OCI-LY3 (cell line): ENCODE results near the gene TDRD9.

Source experiments
- H2AFZ ChIP-seq: fragments of 200-600, 300-600 bp; shearing (Covaris generic); 2 replicates; pipeline ENCODE4 v1.6.0; 2014; ENCODE audit warnings: antibody characterized with exemption, low read depth, low read length
- H3K27ac ChIP-seq: fragments of 200-600, 300-600 bp; sonication (generic); 2 replicates; pipeline ENCODE4 v1.5.1; 2014; ENCODE audit warnings: mild to moderate bottlenecking, low read length, moderate library complexity, mixed read lengths
- H3K27me3 ChIP-seq: fragments of 200-600, 300-600 bp; sonication (generic); 2 replicates; pipeline ENCODE4 v1.6.1; 2014; ENCODE audit warnings: low read depth, low read length, mixed read lengths
- H3K36me3 ChIP-seq: fragments of 200-600, 300-600 bp; sonication (generic); replicated peaks from 2 replicates; pipeline ENCODE3; 2014; ENCODE audit warnings: low read depth, low read length, mixed read lengths
- H3K4me1 ChIP-seq: fragments of 300-600, 200-600 bp; sonication (generic); 2 replicates; pipeline ENCODE4 v1.6.1; 2014; ENCODE audit warnings: low read length, mixed read lengths
- H3K4me2 ChIP-seq: fragments of 200-600, 300-600 bp; sonication (generic); 2 replicates; pipeline ENCODE4 v1.6.1; 2014; ENCODE audit warnings: low read length, mixed read lengths
- H3K4me3 ChIP-seq: fragments of 300-600, 200-600 bp; sonication (generic); 2 replicates; pipeline ENCODE4 v1.5.1; 2014; ENCODE audit warnings: antibody characterized with exemption, mild to moderate bottlenecking, low read length, moderate library complexity
- H3K79me2 ChIP-seq: fragments of 300-600, 200-600 bp; shearing (Covaris generic); 2 replicates; pipeline ENCODE4 v1.6.1; 2014; ENCODE audit warnings: mild to moderate bottlenecking, low read length, mixed read lengths
- H3K9ac ChIP-seq: fragments of 300-600, 200-600 bp; shearing (Covaris generic); 2 replicates; pipeline ENCODE4 v1.6.0; 2014; ENCODE audit warnings: mild to moderate bottlenecking, low read length, moderate library complexity
- H3K9me3 ChIP-seq: fragments of 200-600, 300-600 bp; shearing (Covaris generic); 2 replicates; pipeline ENCODE4 v1.6.1; 2014; ENCODE audit warnings: low read length, mixed read lengths; ENCODE audit not compliant: insufficient read depth
- H4K20me1 ChIP-seq: fragments of 200-600, 300-600 bp; sonication (generic); 2 replicates; pipeline ENCODE4 v1.6.1; 2016; ENCODE audit warnings: low read length, mixed read lengths; ENCODE audit not compliant: insufficient read depth
- EZH2phosphoT487 ChIP-seq: fragments of 200-600 bp; shearing (Covaris generic); IDR thresholded peaks from 2 replicates; pipeline ENCODE4 v1.6.1; 2018; ENCODE audit warnings: antibody characterized with exemption, mixed run types, low read depth
- TF ChIP-seq, protein P1 (sequence below): fragments of 200-600, 300-600 bp; sonication (generic); IDR thresholded peaks from 2 replicates; pipeline ENCODE4 v1.5.1; 2014; ENCODE audit warnings: antibody characterized with exemption, low read length, low read depth

TDRD9 gene

GRCh38 chr14:104019806-104020205, 91.5 kb downstream of the TDRD9 start:
- H3K9ac ChIP-seq = no peak overlapping the region
- no peak overlapping the region for H2AFZ ChIP-seq
- H3K4me2 ChIP-seq = no peak overlapping the region
- H3K27ac ChIP-seq = no peak overlapping the region
- H3K27me3 ChIP-seq = peaks cover 9% of the 10 kb centered on the region; the same call in 1 of the 2 replicates
- no peaks in the 10 kb centered on the region for H3K36me3 ChIP-seq
- TF ChIP-seq, protein P1, sequence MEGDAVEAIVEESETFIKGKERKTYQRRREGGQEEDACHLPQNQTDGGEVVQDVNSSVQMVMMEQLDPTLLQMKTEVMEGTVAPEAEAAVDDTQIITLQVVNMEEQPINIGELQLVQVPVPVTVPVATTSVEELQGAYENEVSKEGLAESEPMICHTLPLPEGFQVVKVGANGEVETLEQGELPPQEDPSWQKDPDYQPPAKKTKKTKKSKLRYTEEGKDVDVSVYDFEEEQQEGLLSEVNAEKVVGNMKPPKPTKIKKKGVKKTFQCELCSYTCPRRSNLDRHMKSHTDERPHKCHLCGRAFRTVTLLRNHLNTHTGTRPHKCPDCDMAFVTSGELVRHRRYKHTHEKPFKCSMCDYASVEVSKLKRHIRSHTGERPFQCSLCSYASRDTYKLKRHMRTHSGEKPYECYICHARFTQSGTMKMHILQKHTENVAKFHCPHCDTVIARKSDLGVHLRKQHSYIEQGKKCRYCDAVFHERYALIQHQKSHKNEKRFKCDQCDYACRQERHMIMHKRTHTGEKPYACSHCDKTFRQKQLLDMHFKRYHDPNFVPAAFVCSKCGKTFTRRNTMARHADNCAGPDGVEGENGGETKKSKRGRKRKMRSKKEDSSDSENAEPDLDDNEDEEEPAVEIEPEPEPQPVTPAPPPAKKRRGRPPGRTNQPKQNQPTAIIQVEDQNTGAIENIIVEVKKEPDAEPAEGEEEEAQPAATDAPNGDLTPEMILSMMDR = no peak
- no peak for TF ChIP-seq EZH2phosphoT487
- no peaks in the 10 kb centered on the region for H3K79me2 ChIP-seq
- H3K9me3 ChIP-seq = no peaks in the 10 kb centered on the region
- no peak overlapping the region for H3K4me3 ChIP-seq
- H4K20me1 ChIP-seq = no peaks in the 10 kb centered on the region
- no peaks in the 10 kb centered on the region for H3K4me1 ChIP-seq

- Histone ChIP-seq H3K4me2 (no peak overlapping the region), H2AFZ (no peak overlapping the region), H3K36me3 (no peaks in the 10 kb centered on the region), H3K27me3 (peaks cover 13% of the 10 kb centered on the region), H3K79me2 (no peaks in the 10 kb centered on the region), H3K27ac (no peak overlapping the region), H3K9ac (no peak overlapping the region), H3K4me1 (no peaks in the 10 kb centered on the region), H4K20me1 (no peaks in the 10 kb centered on the region), H3K9me3 (no peaks in the 10 kb centered on the region), H3K4me3 (no peak overlapping the region)
- no peak for TF ChIP-seq EZH2phosphoT487
- TF ChIP-seq, protein P1 = no peak
Measured at GRCh38 chr14:104020471-104020870, 92.2 kb downstream of the TDRD9 start.

GRCh38 chr14:104023325-104024055, 95.2 kb downstream of the TDRD9 start:
- no peak overlapping the region for H3K4me2 ChIP-seq
- no peak overlapping the region for H2AFZ ChIP-seq
- H3K4me1 ChIP-seq = no peaks in the 10 kb centered on the region
- H3K4me3 ChIP-seq = no peak overlapping the region
- no peak overlapping the region for H3K9ac ChIP-seq
- H4K20me1 ChIP-seq = no peaks in the 10 kb centered on the region
- peaks cover 12% of the 10 kb centered on the region for H3K27me3 ChIP-seq
- H3K27ac ChIP-seq = no peak overlapping the region
- no peaks in the 10 kb centered on the region for H3K9me3 ChIP-seq
- no peaks in the 10 kb centered on the region for H3K79me2 ChIP-seq
- TF ChIP-seq, protein P1 = no peak
- no peak for TF ChIP-seq EZH2phosphoT487
- no peaks in the 10 kb centered on the region for H3K36me3 ChIP-seq

DNA sequence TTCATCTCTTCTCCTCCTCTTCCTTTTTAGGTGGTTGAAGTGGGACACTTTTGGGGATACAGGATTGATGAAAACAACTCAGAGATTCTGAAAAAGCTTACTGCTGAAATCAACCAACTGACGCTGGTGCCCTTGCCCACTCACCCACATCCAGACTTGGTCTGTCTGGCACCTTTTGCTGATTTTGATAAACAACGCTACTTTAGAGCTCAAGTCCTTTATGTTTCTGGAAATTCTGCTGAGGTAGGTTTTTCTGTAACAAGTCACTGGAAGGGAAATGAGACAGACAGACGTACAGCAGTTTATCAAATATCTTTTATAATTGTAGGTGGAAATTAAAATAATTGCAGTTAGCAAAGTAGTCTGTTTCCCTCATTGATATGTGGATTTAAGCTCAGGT, 97.3 kb downstream of the TDRD9 start:
- Histone ChIP-seq H3K9ac (no peak overlapping the region), H3K27ac (no peak overlapping the region), H3K36me3 (no peaks in the 10 kb centered on the region), H3K27me3 (peaks cover 22% of the 10 kb centered on the region), H3K4me1 (no peaks in the 10 kb centered on the region), H4K20me1 (no peaks in the 10 kb centered on the region), H3K79me2 (no peaks in the 10 kb centered on the region), H3K9me3 (no peaks in the 10 kb centered on the region), H3K4me3 (no peak overlapping the region), H3K4me2 (no peak overlapping the region), H2AFZ (no peak overlapping the region)
- TF ChIP-seq EZH2phosphoT487 = no peak
- TF ChIP-seq, protein P1 = no peak
